ENCODE data around the gene HHATL. TPM values are rescaled to one million over a fixed set of nuclear protein-coding genes. Genes with fewer than 3 reads are reported as not detected.

HHATL gene
- total RNA-seq (2021; fragmentation: NEBNext Ultra II Directional; extraction: Animal tissue kit (Norgen Biotek cat#: 25700)): not detected
- long read RNA-seq: 0 reads

DNA sequence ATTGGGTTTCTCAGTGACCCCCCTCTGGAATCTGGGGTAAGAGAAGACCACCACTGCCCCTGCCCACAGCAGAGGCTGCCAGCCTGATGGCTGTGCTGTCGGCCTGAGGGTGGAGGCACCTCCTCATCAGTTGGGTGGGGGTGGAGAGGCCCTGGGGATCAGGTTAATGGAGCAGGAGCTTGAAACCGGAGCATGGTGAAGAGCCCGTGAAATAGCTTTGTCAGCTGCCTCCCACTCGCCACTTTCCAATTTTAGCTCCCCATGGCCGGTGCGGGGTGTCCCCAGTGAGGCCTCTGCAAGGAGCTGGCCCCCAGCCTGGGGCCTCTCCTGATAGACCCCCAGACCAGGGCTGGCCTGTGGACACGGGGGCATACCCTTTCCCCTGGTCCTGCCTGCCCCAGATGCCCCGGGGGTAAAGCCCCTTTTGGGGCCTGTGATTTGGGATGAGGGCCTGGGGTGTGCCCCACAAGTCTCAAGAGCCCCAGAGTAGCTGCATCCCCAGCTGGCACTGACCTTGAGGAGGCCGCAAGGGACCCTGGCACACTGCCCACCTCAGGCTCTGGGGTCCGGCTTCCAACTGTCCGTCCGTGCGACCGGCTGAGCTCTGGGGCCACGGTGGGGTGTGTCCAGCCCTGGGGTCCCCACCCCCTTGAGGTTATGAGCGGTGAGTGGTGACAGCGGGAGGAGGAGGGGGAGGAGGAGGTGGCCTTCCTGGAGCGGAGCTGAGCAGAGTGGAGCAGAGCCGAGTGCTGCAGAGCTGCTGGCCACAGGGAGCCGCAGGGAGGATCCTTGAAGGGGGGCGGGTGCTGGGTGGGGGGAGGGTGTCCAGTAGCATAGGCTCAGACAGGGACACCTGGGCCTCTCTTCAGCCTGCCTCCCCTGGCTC lies at the start of gene HHATL:
Gene HHATL, minus strand, starts transcription at position 733 of the 886 bp plus-strand sequence. CDS start 1,972 bp downstream, outside the sequence.
- Mint-ChIP-seq H3K4me1 (ENCODE audit: low read depth) (peaks cover 6% of the 10 kb centered on the region; the same call in 1 of the 2 replicates), H3K9me3 (no peaks in the 10 kb centered on the region), H3K27me3 (ENCODE audit: insufficient read depth) (peaks cover 19% of the 10 kb centered on the region), H3K27ac (no peak within 1 kb of the TSS), H3K4me3 (no peak within 1 kb of the TSS), H3K36me3 (ENCODE audit: low read depth) (no peaks in the 10 kb centered on the region)
- no peak for TF ChIP-seq CTCF (IDR thresholded peaks at IDR 0.05)
- no peak for DNase-seq

DNA sequence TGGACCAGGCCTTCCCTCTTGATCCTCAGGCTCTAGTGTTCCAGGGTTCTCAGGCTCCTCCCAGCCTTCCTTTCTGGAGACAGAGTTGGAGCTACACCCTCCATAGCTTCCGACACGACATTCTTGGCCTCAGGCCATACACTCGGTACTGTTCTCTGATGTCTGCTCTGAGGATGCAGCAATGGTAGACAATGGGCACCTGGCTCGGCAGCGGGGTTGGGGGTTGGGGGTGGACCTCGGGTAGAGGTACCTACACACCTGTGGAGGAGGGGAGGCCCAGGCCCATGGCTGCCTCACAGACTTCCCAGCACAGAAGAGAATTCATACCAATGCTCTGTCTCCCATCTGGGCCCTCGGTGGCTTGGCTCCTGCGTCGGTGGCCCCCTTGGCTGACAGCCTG lies 49.0 kb upstream of the HHATL start:
- Mint-ChIP-seq H3K4me3 (no peak overlapping the region), H3K9me3 (no peaks in the 10 kb centered on the region), H3K36me3 (ENCODE audit: low read depth) (no peaks in the 10 kb centered on the region), H3K27me3 (ENCODE audit: insufficient read depth) (peaks cover 16% of the 10 kb centered on the region), H3K4me1 (ENCODE audit: low read depth) (peaks cover 7% of the 10 kb centered on the region), H3K27ac (no peak overlapping the region)
- TF ChIP-seq CTCF (IDR thresholded peaks at IDR 0.05): no peak
- no peak for DNase-seq

- H3K27ac Mint-ChIP-seq: no peak overlapping the region
- TF ChIP-seq CTCF (IDR thresholded peaks at IDR 0.05): no peak
Observed at GRCh38 chr3:42750834-42751233, 48.2 kb upstream of the HHATL start.

GRCh38 chr3:42749753-42750231 lies 47.2 kb upstream of the HHATL start:
- H3K36me3 Mint-ChIP-seq (ENCODE audit: low read depth): no peaks in the 10 kb centered on the region
- peak; percentile 28 for DNase-seq
- TF ChIP-seq CTCF (IDR thresholded peaks at IDR 0.05): peak; percentile 80
- peaks cover 16% of the 10 kb centered on the region for H3K27me3 Mint-ChIP-seq (ENCODE audit: insufficient read depth)
- H3K9me3 Mint-ChIP-seq: no peaks in the 10 kb centered on the region
- no peak overlapping the region for H3K27ac Mint-ChIP-seq
- H3K4me1 Mint-ChIP-seq (ENCODE audit: low read depth): peaks cover 7% of the 10 kb centered on the region
- H3K4me3 Mint-ChIP-seq: no peak overlapping the region

More at GRCh38 chr3:42750834-42751233, 48.2 kb upstream of the HHATL start:
- H3K9me3 Mint-ChIP-seq: no peaks in the 10 kb centered on the region
- peaks cover 7% of the 10 kb centered on the region for H3K4me1 Mint-ChIP-seq (ENCODE audit: low read depth)
- H3K36me3 Mint-ChIP-seq (ENCODE audit: low read depth): no peaks in the 10 kb centered on the region
- H3K27me3 Mint-ChIP-seq (ENCODE audit: insufficient read depth): peaks cover 16% of the 10 kb centered on the region
- no peak for DNase-seq
- H3K4me3 Mint-ChIP-seq: no peak overlapping the region

DNA sequence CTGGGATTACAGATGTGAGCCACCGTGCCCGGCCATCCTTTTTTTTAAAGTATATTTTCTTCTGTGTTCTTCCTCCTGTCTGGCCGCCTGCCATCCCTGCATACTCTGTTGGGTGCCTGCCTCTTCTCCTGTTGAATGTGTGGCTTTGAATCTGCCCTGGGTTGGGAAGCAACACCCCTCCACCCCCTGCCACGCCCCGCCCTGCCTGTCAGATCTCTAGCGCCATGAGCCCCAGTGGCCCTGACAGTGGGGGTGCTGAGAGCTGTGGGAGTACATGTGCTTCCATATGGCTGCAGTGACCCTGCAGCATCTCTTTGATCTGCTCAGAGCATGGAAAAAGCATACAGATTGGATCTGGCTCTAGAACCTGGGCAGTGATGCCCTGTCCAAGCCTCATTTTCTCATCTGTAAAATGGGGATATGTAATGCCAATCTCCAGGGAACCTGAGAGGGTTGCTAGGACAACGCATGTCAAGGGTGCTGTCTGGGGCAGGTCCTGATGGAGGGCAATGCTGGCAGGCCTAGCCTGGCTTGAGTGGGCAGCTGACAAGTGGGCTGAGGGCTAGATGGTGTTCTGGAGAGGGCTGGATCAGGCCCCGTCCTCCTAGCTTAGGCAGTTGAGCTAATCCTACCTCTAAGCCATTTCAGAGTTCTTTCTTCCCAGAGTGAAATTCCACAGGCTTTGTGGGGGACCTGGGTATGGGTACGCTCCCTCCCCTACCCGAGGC lies 46.6 kb upstream of the HHATL start:
- no peak overlapping the region for H3K27ac Mint-ChIP-seq
- DNase-seq: no peak
- peaks cover 13% of the 10 kb centered on the region for H3K27me3 Mint-ChIP-seq (ENCODE audit: insufficient read depth)
- H3K4me1 Mint-ChIP-seq (ENCODE audit: low read depth): peaks cover 7% of the 10 kb centered on the region
- H3K36me3 Mint-ChIP-seq (ENCODE audit: low read depth): no peaks in the 10 kb centered on the region
- no peak overlapping the region for H3K4me3 Mint-ChIP-seq
- no peaks in the 10 kb centered on the region for H3K9me3 Mint-ChIP-seq
- no peak for TF ChIP-seq CTCF (IDR thresholded peaks at IDR 0.05)
